Mesothelial cell of epicardium (in vitro differentiated cells): ENCODE results near the gene POT1. TPM values are rescaled to one million over a fixed set of nuclear protein-coding genes. Genes with fewer than 3 reads are reported as not detected.

Source experiments
- DNase-seq, 2 experiments: peaks; one replicate each; pipeline ENCODE4 v3.0.0; 2021; ENCODE audit warnings: low spot score in 2 of 2; ENCODE audit not compliant: unreplicated experiment in 2 of 2
- H3K27ac Mint-ChIP-seq: 2 replicates; pipeline ENCODE4 v1.8.0; 2021; ENCODE audit warnings: mixed read lengths
- H3K27me3 Mint-ChIP-seq: 2 replicates; pipeline ENCODE4 v1.8.0; 2021; ENCODE audit warnings: low read depth, mixed read lengths
- H3K36me3 Mint-ChIP-seq: 2 replicates; pipeline ENCODE4 v1.8.0; 2021; ENCODE audit warnings: mixed read lengths
- H3K4me1 Mint-ChIP-seq: 2 replicates; pipeline ENCODE4 v1.8.0; 2021; ENCODE audit warnings: mixed read lengths
- H3K4me3 Mint-ChIP-seq: 2 replicates; pipeline ENCODE4 v1.8.0; 2021; ENCODE audit warnings: mild to moderate bottlenecking, moderate library complexity, mixed read lengths
- H3K9me3 Mint-ChIP-seq: 2 replicates; pipeline ENCODE4 v1.8.0; 2021; ENCODE audit warnings: mixed read lengths
- CTCF ChIP-seq: fragments of 200-600 bp; sonication (generic); IDR thresholded peaks from one replicate; pipeline ENCODE4 v1.5.0; 2021; ENCODE audit warnings: antibody characterized with exemption; ENCODE audit not compliant: unreplicated experiment
- total RNA-seq: library from RNA; stranded (reverse); gene quantifications from 3 replicates; pipeline ENCODE4 v1.2.1, GENCODE V29; 2021

The POT1 gene
- total RNA-seq, 1 donor from 2014 or later = 34.2 TPM

- peaks cover 15% of the 10 kb centered on the region for H3K4me1 Mint-ChIP-seq
- peaks cover 7% of the 10 kb centered on the region for H3K36me3 Mint-ChIP-seq
- H3K27ac Mint-ChIP-seq = no peak overlapping the region
- no peak overlapping the region for H3K4me3 Mint-ChIP-seq
- H3K9me3 Mint-ChIP-seq = no peaks in the 10 kb centered on the region
- no peak for DNase-seq
- H3K27me3 Mint-ChIP-seq = no peaks in the 10 kb centered on the region
- TF ChIP-seq CTCF = no peak
Measured at GRCh38 chr7:124922200-124922599, 7.4 kb downstream of the POT1 start.

- Mint-ChIP-seq H3K9me3 (no peaks in the 10 kb centered on the region), H3K4me1 (peaks cover 12% of the 10 kb centered on the region), H3K27ac (no peak overlapping the region), H3K27me3 (no peaks in the 10 kb centered on the region), H3K4me3 (no peak overlapping the region), H3K36me3 (peaks cover 7% of the 10 kb centered on the region)
- no peak for TF ChIP-seq CTCF
- no peak for DNase-seq
Measured at GRCh38 chr7:124919841-124920240, 9.8 kb downstream of the POT1 start.

GRCh38 chr7:124918662-124919061 is 11.0 kb downstream of the POT1 start:
- DNase-seq = no peak
- peaks cover 12% of the 10 kb centered on the region for H3K4me1 Mint-ChIP-seq
- H3K27ac Mint-ChIP-seq = no peak overlapping the region
- no peaks in the 10 kb centered on the region for H3K9me3 Mint-ChIP-seq
- H3K4me3 Mint-ChIP-seq = no peak overlapping the region
- no peaks in the 10 kb centered on the region for H3K27me3 Mint-ChIP-seq
- TF ChIP-seq CTCF = no peak
- peaks cover 5% of the 10 kb centered on the region for H3K36me3 Mint-ChIP-seq

GRCh38 chr7:124915242-124915641 is 14.4 kb downstream of the POT1 start:
- Mint-ChIP-seq H3K4me1 (peaks cover 12% of the 10 kb centered on the region), H3K36me3 (peaks cover 14% of the 10 kb centered on the region), H3K9me3 (no peaks in the 10 kb centered on the region), H3K27ac (no peak overlapping the region), H3K4me3 (no peak overlapping the region), H3K27me3 (no peaks in the 10 kb centered on the region)
- TF ChIP-seq CTCF = no peak
- DNase-seq = no peak

GRCh38 chr7:124914298-124914697 is 15.3 kb downstream of the POT1 start:
- Mint-ChIP-seq H3K27me3 (no peaks in the 10 kb centered on the region), H3K36me3 (peaks cover 12% of the 10 kb centered on the region), H3K4me3 (no peak overlapping the region), H3K4me1 (peaks cover 12% of the 10 kb centered on the region), H3K27ac (no peak overlapping the region), H3K9me3 (no peaks in the 10 kb centered on the region)
- DNase-seq = no peak
- no peak for TF ChIP-seq CTCF

- no peak for TF ChIP-seq CTCF
- Mint-ChIP-seq H3K9me3 (no peaks in the 10 kb centered on the region), H3K27me3 (no peaks in the 10 kb centered on the region), H3K27ac (no peak overlapping the region), H3K36me3 (peaks cover 10% of the 10 kb centered on the region), H3K4me1 (peaks cover 7% of the 10 kb centered on the region), H3K4me3 (no peak overlapping the region)
- DNase-seq = no peak
Measured at GRCh38 chr7:124912972-124913371, 16.7 kb downstream of the POT1 start.
